Measurements from ENCODE around the gene BMPR1A.

- TF ChIP-seq CTCF (IDR thresholded peaks at IDR 0.05) (no peak), EP300 (IDR thresholded peaks at IDR 0.05) (no peak)
Measured at GRCh38 chr10:86862786-86863483, 106.5 kb downstream of the BMPR1A start.

Measured in suprapubic skin (tissue), 3 donors.